NCI-H1436 (cell line): ENCODE results near the gene SPINK5.

ENCODE experiments used
- DNase-seq: peaks from one replicate; lab custom pipeline; 2025; lab: John Stamatoyannopoulos, UW

The SPINK5 gene

DNA sequence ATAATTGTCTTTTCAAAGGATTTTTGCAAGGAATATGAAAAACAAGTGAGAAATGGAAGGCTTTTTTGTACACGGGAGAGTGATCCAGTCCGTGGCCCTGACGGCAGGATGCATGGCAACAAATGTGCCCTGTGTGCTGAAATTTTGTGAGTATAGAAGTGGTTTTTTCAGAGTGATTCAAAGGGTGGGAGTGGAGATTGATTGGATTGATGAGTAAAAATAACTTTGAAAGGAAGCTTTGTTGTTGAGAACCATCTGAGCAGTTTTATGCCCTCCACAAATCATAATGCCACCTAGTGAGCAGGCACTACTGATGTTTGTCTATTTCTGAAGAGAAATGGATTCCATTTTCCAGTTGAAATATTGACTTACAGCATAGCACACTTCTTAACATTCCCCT lies 30.6 kb downstream of the SPINK5 start:
- no peak for DNase-seq

DNA sequence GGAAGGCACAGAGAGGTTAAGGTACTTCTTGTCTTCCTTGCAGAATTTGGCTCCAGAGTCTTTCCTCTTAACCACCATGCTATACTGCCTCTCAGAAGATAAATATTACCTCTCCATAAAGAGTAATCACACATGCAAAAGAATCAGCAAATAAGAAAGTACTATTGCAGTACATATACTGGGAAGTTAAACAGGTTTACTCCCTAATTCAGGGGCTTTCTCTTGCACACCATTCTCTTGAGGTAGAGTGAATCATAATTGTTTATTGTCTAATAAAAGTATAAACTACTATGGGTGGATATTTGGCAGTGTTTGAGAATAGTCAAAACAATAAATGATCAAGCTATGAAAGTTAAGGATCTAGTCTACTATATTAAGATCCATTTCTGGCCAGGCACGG lies 40.4 kb downstream of the SPINK5 start:
- DNase-seq = no peak

DNA sequence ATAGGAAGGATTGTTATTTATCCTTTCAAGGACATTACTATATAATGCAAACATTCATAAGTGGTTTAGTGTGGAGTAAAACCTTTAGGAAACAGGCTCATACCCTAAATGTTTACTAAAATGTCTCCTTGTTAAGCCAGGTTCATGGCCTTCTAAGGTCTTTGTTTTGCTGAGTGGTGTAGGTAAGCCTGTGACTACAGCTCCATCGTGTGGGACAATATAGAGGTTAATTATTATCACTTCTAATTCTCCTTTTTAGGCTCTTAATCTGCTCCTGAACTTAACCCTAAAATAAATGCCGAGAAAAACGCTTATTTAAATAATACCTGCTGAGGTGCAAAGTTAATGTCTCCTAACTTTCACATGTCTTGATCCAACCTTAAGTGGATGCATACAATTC lies 43.8 kb downstream of the SPINK5 start:
- no peak for DNase-seq

DNA sequence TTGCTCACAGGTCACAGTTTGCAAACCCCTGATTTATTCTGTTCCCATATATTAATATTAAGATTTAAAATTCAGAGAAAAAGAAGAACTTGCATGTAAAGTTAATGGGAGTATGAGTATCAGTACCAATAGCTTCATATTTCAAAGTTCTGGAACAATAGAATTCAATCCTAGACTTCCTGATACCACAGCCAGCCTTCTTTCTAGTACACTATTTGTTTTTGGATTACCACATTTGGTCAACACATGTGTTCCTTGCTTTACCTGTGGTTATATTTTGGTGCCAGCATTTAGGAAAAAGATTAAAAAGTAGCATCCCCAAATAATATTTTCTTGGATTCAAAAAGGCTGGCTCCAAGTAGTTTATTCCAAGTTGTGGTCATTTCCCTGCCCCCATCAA lies 49.5 kb downstream of the SPINK5 start:
- no peak for DNase-seq

DNA sequence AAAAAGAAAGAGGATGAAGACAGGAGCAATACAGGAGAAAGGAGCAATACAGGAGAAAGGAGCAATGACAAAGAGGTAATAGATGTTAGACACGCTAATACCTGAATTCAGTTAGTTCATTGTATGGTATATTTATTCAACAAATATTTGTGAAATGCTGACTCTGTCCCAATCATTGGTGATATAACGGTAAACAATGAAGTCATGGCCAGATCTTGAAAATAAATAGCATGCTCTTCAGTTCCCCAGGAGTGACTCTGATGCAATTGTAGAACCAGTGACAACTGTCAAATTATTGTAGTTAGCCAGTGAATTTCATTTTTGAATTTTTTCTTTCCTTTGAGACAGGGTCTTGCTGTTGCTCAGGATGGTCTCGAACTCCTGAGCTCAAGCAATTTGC lies 56.5 kb downstream of the SPINK5 start:
- DNase-seq = no peak

DNA sequence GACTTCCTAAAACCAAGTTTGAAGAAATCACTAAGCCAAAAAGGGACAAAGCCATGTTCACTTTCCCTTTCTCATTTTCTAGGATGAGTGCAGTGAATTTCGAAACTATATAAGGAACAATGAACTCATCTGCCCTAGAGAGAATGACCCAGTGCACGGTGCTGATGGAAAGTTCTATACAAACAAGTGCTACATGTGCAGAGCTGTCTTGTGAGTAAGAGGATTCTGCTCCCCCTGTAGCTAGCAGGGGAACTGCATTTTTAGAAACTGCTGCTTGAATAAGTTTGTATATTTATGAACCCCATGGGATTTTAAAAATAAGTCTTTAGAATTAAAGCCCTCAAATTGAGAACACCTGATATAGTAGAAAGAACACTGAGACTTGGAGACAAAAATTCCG lies 61.9 kb downstream of the SPINK5 start:
- no peak for DNase-seq

DNA sequence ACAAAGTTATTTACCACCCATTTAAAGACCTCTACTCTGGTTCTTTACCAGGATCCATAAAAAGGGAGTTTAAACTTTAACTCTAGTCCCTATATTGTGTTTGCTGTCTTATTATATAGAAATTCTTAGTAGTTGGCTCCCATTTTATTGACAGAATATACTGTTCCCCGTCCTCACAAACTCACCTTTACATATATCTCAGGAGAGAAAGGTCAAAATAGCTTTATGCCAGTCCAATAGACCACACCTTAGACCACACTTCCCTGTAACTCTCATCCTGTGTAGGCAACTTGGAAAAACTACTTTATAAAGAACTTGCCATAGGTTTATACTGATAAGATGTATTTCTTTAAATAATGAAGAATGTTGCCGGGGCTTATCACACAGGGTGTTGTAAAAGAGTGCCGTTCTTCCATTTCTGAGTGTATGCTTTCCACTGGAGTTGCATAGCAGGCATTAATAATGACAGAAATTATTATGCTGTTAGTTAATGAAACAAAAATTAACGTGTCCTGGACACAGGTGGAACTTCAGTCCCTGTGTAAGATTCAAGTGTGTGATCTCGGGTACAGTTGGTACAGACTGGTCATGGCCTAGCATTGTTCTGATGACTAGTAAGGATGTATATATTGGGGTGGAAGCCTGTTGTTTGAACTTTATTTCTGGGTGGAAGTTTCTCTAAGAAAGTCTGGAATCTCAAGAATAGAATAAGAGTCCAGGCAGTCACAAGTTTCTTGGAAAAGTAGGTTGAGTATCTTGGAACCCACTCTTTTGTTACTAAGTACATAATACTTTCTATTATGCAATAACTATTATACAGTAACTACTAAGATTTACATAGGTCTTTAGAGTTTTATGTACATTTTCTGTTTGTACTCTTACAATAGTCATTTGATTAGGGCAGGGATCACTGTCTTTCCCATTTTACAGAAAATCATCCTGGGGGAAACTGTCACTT lies 71.6 kb downstream of the SPINK5 start:
- DNase-seq = no peak

DNA sequence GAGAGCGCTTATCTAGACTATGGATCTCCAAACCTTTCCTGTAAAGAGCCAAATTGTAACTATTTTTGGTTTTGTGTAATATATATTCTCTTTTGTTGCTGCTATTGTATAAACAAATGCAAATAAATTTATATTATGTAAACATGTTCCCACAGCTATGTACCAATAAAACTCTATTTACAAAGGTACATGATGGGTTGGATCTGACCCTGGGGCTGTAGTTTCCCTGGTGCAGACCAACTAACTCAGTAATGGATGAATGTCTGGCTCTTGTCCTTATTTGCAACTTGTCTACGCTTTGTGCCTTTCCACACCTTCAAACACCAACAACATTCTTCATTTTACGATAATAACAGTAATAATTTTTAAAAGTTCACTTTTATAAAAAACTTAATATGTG lies 77.1 kb downstream of the SPINK5 start:
- no peak for DNase-seq

DNA sequence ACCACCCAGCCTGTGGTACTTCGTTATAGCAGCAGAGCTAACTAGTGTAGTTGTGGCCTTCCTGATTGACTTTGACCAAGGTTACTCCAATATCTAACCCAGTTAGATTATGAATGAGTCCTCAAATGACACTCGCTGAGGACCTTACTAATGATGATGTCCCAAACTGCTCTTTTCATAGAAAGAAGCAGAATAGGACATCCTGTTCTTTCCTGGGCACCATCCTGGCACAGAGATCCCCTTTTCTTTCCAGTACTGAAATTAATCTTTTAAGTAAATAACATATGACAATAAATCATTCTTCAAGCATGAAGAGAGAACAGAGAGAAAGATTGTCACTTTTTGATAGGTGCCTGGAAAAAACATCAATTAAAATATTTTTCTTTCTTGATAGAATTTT lies 77.9 kb downstream of the SPINK5 start:
- no peak for DNase-seq

DNA sequence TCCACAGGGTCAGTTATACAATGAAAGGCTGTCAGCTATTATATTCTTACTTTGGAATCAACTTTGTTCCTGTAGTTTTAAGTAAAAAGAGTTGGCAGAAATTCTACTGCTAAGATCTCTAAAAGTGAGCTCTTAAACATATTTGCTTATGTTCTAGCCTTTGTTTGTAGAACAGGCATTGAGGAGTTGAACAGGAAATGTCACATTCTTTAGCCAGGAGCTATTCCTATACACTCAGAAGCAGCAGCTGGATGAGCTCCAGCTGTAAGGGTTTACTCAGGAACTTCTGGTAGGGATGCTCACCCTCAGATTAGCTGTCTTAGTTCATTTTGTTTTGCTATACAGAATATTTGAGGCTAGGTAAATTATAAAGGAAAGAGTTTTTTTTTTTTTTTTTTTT lies 82.1 kb downstream of the SPINK5 start:
- no peak for DNase-seq

DNA sequence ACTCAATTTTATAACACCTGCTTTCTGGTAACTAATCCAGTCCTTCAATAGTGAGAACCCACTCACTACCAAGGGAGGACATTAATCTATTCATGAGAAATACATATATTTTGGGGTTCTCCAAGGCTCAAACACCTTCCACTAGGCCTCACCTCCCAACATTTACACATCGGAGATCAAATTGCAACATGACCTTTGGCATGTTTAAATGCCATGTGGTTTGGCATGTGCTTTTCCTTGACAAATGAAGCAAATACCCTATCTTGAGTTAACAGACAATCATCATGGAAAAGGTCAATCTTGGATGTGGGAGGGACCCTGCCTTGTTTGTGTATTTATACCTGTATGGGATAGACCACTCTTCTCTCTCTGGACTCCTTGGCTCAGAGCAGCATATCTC lies 82.7 kb downstream of the SPINK5 start:
- DNase-seq = no peak

DNA sequence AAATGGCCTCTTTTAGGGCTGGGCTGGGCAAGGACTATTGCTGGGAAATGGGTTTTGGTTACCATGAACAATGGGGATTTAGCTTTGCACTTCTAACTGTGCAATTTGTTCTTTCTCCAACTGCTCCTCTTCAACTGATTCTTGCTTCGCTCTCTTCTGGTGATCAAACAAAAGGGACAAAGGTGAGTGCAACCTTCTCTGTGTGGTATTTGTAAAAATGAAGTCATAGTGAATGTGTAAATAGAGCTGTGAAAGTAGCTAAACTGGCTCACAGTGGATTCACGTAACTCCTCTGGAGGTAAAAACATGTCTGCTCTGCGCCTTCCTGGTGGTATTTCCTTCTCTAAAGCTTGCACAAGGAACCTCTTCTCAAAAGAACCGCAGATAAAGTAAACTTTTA lies 83.6 kb downstream of the SPINK5 start:
- no peak for DNase-seq

DNA sequence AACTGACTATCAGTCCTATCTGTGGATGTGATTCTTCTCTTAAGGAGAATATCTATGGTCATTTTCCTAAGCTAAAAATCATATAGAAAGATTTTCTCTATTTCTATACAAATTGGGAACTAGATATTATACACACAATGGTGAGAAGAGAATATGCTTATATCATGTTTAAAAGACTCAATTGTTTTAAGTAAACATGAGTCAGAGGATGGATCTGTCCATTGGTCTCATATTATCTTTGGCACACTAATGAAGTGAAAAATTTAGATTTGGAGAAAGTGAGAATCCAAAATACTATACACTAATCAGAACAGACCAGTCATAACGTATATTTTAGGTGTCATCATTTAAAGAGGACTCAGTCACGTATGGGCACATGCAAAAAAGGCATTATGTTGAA lies 88.1 kb downstream of the SPINK5 start:
- DNase-seq = no peak

DNA sequence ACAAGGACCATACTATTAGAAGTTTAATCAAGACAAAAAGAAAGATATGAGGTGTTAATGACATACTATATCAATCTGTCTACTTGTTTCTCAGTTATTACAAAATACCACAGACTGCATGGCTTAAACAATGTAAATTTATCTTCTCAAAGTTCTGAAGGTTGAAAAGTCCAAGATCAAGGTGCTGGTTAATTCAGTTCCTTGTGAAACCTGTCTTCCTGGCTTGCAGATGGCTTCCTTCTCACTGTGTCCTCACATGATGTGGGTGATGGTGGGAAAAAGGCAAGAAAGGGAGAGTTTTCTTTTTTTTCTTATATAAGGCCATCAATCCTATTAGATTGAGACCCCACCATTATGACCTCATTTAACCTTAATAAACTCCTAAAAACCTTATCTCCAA lies 89.0 kb downstream of the SPINK5 start:
- no peak for DNase-seq

DNA sequence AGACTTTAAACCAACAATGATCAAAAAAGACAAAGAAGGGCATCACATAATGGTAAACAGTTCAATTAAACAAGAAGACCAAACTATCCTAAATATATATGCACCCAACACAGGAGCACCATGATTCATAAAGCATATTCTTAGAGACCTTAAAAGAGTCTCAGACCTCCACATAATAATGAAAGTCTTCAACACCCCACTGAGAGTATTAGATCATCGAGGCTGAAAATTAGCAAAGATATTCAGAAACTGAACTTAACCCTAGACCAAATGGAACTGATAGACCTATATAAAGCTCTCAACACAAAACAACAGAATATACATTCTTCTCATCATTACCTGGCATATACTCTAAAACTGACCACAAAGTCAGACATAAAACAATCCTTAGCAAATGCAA lies 92.8 kb downstream of the SPINK5 start:
- DNase-seq = no peak

DNA sequence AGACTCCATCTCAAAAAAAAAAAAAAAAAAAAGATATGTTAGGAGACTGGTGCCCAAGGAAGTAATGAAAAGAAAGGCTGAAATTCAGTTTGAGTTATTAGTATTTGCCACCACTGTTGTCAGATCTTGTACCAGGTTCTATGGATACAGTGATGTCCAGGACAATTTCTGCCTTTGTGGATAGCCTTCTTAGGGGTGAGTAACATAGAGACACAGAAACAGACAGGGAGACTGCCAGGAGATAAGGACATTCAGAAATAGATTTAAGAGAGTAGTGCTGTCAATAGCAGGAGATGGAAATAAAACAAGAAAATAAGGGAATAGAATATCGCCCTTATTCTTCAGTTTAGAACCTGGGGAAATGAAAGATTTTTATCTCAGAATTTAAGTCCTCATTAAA lies 98.3 kb downstream of the SPINK5 start:
- no peak for DNase-seq

DNA sequence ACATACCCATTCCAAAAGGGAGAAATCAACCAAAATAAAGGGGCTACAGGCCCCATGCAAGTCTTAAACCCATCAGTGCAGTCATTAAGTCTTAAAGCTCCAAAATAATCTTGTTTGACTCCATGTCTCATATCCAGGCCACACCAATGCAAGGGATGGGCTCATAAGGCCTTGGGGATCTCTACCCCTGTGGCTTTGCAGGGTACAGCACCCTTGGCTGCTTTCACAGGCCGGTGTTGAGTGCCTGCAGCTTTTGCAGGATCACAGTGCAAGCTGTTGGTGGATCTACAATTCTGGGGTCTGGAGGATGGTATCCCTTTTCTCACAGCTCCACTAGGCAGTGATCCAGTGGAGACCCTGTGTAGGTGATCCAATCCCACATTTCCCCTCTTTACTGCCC lies 99.6 kb downstream of the SPINK5 start:
- DNase-seq = no peak

DNA sequence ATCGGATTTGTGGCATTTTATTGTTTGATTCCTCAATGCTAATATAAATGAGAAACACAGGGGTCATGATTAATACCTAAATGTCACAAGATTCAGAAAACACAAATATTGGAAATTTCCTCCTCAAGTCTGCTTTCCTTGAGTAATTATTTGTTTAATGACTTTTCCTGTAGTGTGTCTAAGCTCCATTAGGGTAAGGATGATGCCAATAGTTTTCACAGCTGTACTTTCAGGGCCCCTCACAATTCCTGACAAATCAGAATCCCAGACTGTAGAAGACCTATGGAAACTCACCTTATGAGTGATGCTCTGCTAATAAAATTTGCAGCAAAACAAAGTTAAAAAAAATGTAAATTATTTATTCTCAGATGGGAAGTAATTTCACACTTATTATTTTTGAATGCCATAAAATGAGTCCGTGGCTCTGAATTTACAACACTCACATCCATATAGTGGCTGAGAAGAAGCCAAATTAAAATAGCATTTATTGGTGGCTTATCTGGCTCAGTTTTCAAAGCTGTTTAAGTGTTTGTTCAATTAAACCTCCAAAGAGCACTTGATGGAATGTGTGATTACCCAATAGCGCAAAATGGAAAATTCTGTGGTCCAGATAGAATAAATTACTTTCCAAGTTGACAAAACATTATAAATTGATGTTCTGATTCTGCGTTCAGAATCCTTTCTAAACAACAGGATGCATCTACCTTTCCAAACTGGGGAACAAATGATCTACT lies 102.9 kb downstream of the SPINK5 start:
- no peak for DNase-seq

DNA sequence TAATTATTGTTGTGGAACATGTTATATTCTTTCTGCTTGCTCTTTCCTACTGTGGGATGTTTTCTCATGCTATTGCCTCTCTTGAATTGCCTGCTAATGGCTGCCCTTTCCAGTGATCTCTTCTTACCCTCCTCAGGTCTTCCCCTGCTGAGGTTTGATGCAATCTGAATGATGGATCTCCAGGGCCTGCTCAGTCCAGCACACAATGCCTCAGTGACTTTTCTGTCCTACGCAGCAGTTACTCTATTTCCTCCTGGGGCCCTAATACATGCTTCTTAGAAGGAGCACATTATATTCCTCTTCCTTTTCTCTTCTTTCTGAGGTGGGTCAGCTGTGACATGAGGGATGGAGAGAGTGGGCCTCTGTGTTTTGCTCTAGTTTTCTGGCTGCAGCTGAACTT lies 104.5 kb downstream of the SPINK5 start, which contains the start of gene SPINK14:
TSS of gene SPINK14 (plus strand) at position 301 of the 400 bp plus-strand sequence. CDS start 1,187 bp downstream, outside the sequence.
- no peak for DNase-seq

DNA sequence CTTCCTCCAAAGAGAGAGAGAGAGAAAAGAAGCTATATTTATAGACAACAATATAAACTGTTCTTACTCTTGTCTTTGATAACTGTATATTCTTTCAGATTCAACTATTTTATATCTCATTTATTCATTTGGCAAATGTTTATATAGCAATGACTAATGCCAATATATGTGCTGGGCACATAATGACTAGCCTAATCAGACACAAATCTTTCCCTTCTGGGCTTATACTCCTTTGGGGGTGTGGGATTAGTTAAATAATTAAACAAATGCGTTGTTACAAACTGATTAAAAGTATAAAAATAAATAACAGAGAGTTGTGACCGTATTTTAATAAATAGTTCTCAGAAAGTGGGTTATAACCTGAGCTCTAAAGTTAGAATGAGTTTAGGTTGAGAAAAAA lies 108.6 kb downstream of the SPINK5 start:
- DNase-seq = no peak

DNA sequence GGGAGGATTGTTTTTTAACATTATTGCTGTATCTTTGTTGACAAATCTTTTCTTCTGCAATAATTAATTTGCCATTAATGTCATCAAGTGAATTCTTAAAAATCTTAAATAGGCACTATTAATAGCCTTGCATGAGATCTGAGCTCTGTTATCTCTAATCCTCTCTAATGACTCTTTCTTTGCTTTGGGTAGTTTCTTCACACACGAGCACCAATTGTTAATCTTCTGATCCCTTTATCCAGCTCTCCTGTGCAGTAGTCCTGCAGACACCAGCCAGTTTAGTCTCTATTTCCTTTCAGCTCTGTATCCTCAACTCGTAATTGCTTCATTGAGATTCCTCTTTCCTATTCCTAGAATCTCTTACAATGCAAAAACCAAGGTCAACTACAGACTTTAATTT lies 112.7 kb downstream of the SPINK5 start:
- DNase-seq = no peak

DNA sequence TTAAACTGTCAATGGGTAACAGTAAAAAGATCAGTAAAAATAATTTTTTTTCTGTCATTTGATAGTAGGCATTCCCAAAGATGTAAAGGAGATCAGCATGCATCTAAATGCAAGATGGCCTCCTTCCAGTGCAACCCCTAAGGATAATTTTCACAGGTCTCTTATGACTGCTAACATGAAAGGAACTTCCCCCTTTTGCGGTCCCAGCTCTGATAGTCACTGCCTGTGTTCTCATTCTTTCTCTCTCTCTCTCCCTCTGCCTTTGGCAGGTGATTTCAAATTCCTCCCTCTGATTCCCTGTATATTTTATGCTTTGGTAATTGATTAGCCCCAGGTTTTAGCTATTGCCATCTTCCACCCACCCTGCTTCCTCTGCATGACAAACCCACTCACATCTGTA lies 113.4 kb downstream of the SPINK5 start:
- DNase-seq = no peak

DNA sequence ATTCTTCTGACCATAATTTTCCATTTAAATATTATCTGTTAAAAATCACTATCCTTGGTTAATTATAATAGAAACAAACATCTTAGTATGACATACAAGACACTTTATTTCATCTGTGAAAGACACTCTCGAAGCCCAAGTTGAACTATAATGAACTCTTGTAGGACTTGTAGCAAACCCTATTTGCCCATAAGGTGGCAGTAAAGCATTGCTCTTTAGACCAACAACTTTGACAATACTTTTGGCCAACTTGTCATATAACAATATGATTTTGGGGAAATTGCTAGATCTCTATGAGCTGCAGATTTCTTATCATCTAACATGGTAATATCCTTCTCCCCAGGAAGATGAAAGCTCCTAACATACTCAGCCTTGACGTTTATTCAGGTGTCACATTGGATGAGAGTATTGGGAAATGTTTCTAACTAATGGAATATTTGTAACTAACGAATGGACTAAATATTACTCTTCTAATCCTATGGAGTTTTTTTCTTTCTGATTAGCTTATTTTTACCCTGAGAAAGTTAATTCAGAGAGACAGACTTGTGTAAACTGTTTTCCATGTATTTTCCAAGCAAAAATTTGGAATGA lies 115.5 kb downstream of the SPINK5 start:
- peak; percentile 73 for DNase-seq
